K562 (cell line): ENCODE results near the gene IL27RA. TPM values are rescaled to one million over a fixed set of nuclear protein-coding genes. Genes with fewer than 3 reads are reported as not detected.

Experiments
- GTF3C2 ChIP-seq: IDR thresholded peaks from 3 replicates; pipeline ENCODE4 v1.6.1; 2011; ENCODE audit warnings: borderline replicate concordance, mild to moderate bottlenecking, moderate library complexity; ENCODE audit not compliant: insufficient read length; ENCODE audit errors: extremely low read depth
- ZFP36 ChIP-seq: fragments of 150-350 bp; IDR thresholded peaks from 2 replicates; pipeline ENCODE4 v1.6.1; 2018; ENCODE audit warnings: low read length, low read depth; ENCODE audit not compliant: partially characterized antibody
- polyA plus RNA-seq, 8 experiments: library from polyadenylated mRNA; depleted of rRNA in 4 of 8; stranded (reverse) in 5 of 8; unstranded in 3 of 8; fragments of >200 nt; fragmentation: Nextera tagmentation in 2 of 8; fragmentation: Illumina TruSeq in 1 of 8; extraction: Ambion mirVana in 2 of 8; extraction: Trizol in 1 of 8; gene quantifications; 2 replicates each; pipeline versions ENCODE4 v1.2.1 to v1.2.3, GENCODE V29; 2011 to 2014; ENCODE audit warnings: inconsistent platforms in 1 of 8, missing spikeins in 1 of 8
- total RNA-seq, 7 experiments: library from RNA; depleted of rRNA in 6 of 7; stranded (reverse); fragments of >200 nt in 6 of 7; fragmentation: Illumina TruSeq in 2 of 7; extraction: Trizol in 2 of 7; gene quantifications; 2 replicates each; pipeline versions ENCODE4 v1.2.1 to v1.2.3, GENCODE V29; 2011 to 2021; ENCODE audit warnings: low replicate concordance in 1 of 7
- TF ChIP-seq, protein P1 (sequence below): fragments of 450-650 bp; IDR thresholded peaks from 2 replicates; pipeline ENCODE4 v1.6.1; 2016; ENCODE audit warnings: mild to moderate bottlenecking, moderate library complexity
- TF ChIP-seq, protein P2 (sequence below), 3 experiments: fragments of 200-800 bp in 1 of 3; fragments of 250-450 bp in 1 of 3; fragments of 450-650 bp in 1 of 3; sonication (Bioruptor Pico) in 1 of 3; sonication (Bioruptor generic) in 1 of 3; formaldehyde crosslinking in 1 of 3; IDR thresholded peaks; 2 replicates each; pipeline versions ENCODE4 v1.6.1 to v1.8.0; 2016 to 2022; ENCODE audit warnings: mild to moderate bottlenecking in 2 of 3, missing genetic modification characterization in 2 of 3, missing compliant biosample characterization in 1 of 3, moderate library complexity in 1 of 3

The IL27RA gene
- total and polyA plus RNA-seq, 9 of the 15 experiments (the other 6 are each of a cell fraction or from before 2014, with no cell fraction given): 1.9 to 15.9 (median 12.0) TPM

- no peak for TF ChIP-seq GTF3C2
- TF ChIP-seq, protein P1, sequence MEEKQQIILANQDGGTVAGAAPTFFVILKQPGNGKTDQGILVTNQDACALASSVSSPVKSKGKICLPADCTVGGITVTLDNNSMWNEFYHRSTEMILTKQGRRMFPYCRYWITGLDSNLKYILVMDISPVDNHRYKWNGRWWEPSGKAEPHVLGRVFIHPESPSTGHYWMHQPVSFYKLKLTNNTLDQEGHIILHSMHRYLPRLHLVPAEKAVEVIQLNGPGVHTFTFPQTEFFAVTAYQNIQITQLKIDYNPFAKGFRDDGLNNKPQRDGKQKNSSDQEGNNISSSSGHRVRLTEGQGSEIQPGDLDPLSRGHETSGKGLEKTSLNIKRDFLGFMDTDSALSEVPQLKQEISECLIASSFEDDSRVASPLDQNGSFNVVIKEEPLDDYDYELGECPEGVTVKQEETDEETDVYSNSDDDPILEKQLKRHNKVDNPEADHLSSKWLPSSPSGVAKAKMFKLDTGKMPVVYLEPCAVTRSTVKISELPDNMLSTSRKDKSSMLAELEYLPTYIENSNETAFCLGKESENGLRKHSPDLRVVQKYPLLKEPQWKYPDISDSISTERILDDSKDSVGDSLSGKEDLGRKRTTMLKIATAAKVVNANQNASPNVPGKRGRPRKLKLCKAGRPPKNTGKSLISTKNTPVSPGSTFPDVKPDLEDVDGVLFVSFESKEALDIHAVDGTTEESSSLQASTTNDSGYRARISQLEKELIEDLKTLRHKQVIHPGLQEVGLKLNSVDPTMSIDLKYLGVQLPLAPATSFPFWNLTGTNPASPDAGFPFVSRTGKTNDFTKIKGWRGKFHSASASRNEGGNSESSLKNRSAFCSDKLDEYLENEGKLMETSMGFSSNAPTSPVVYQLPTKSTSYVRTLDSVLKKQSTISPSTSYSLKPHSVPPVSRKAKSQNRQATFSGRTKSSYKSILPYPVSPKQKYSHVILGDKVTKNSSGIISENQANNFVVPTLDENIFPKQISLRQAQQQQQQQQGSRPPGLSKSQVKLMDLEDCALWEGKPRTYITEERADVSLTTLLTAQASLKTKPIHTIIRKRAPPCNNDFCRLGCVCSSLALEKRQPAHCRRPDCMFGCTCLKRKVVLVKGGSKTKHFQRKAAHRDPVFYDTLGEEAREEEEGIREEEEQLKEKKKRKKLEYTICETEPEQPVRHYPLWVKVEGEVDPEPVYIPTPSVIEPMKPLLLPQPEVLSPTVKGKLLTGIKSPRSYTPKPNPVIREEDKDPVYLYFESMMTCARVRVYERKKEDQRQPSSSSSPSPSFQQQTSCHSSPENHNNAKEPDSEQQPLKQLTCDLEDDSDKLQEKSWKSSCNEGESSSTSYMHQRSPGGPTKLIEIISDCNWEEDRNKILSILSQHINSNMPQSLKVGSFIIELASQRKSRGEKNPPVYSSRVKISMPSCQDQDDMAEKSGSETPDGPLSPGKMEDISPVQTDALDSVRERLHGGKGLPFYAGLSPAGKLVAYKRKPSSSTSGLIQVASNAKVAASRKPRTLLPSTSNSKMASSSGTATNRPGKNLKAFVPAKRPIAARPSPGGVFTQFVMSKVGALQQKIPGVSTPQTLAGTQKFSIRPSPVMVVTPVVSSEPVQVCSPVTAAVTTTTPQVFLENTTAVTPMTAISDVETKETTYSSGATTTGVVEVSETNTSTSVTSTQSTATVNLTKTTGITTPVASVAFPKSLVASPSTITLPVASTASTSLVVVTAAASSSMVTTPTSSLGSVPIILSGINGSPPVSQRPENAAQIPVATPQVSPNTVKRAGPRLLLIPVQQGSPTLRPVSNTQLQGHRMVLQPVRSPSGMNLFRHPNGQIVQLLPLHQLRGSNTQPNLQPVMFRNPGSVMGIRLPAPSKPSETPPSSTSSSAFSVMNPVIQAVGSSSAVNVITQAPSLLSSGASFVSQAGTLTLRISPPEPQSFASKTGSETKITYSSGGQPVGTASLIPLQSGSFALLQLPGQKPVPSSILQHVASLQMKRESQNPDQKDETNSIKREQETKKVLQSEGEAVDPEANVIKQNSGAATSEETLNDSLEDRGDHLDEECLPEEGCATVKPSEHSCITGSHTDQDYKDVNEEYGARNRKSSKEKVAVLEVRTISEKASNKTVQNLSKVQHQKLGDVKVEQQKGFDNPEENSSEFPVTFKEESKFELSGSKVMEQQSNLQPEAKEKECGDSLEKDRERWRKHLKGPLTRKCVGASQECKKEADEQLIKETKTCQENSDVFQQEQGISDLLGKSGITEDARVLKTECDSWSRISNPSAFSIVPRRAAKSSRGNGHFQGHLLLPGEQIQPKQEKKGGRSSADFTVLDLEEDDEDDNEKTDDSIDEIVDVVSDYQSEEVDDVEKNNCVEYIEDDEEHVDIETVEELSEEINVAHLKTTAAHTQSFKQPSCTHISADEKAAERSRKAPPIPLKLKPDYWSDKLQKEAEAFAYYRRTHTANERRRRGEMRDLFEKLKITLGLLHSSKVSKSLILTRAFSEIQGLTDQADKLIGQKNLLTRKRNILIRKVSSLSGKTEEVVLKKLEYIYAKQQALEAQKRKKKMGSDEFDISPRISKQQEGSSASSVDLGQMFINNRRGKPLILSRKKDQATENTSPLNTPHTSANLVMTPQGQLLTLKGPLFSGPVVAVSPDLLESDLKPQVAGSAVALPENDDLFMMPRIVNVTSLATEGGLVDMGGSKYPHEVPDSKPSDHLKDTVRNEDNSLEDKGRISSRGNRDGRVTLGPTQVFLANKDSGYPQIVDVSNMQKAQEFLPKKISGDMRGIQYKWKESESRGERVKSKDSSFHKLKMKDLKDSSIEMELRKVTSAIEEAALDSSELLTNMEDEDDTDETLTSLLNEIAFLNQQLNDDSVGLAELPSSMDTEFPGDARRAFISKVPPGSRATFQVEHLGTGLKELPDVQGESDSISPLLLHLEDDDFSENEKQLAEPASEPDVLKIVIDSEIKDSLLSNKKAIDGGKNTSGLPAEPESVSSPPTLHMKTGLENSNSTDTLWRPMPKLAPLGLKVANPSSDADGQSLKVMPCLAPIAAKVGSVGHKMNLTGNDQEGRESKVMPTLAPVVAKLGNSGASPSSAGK: peak; percentile 85
- TF ChIP-seq, protein P2, sequence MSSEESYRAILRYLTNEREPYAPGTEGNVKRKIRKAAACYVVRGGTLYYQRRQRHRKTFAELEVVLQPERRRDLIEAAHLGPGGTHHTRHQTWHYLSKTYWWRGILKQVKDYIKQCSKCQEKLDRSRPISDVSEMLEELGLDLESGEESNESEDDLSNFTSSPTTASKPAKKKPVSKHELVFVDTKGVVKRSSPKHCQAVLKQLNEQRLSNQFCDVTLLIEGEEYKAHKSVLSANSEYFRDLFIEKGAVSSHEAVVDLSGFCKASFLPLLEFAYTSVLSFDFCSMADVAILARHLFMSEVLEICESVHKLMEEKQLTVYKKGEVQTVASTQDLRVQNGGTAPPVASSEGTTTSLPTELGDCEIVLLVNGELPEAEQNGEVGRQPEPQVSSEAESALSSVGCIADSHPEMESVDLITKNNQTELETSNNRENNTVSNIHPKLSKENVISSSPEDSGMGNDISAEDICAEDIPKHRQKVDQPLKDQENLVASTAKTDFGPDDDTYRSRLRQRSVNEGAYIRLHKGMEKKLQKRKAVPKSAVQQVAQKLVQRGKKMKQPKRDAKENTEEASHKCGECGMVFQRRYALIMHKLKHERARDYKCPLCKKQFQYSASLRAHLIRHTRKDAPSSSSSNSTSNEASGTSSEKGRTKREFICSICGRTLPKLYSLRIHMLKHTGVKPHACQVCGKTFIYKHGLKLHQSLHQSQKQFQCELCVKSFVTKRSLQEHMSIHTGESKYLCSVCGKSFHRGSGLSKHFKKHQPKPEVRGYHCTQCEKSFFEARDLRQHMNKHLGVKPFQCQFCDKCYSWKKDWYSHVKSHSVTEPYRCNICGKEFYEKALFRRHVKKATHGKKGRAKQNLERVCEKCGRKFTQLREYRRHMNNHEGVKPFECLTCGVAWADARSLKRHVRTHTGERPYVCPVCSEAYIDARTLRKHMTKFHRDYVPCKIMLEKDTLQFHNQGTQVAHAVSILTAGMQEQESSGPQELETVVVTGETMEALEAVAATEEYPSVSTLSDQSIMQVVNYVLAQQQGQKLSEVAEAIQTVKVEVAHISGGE (CRISPR knock-in tag; IDR thresholded peaks at IDR 0.05): no peak
- TF ChIP-seq ZFP36: no peak
Observed at GRCh38 chr19:14004619-14005348, 26.8 kb upstream of the IL27RA start (continued).
